ENCODE measurements around the gene ZDHHC20. TPM values are rescaled to one million over a fixed set of nuclear protein-coding genes. Genes with fewer than 3 reads are reported as not detected.

Gene ZDHHC20
- total RNA-seq, 2 donors from 2014 or later, result 46.0 to 54.9 TPM

- DNase-seq (ENCODE audit: low spot score), result no peak
- ATAC-seq, result no peak
- no peaks in the 10 kb centered on the region for H3K27me3 Mint-ChIP-seq
- no peaks in the 10 kb centered on the region for H3K9me3 Mint-ChIP-seq
- no peaks in the 10 kb centered on the region for H3K36me3 Mint-ChIP-seq
- H3K4me3 Mint-ChIP-seq, result no peak overlapping the region
- peaks cover 22 to 24% of the 10 kb centered on the region in 2 donors for H3K4me1 Mint-ChIP-seq (ENCODE audit: low read depth in 2 of 2)
- H3K27ac Mint-ChIP-seq, result no peak overlapping the region
These were observed 2.0 kb upstream of the ZDHHC20 start for GRCh38 chr13:21461131-21461530.

- H3K27me3 Mint-ChIP-seq, result no peaks in the 10 kb centered on the region
- peaks cover 32 to 34% of the 10 kb centered on the region in 2 donors for H3K4me1 Mint-ChIP-seq (ENCODE audit: low read depth in 2 of 2)
- ATAC-seq (no peak), DNase-seq (ENCODE audit: low spot score) (no peak)
- H3K4me3 Mint-ChIP-seq, result peak overlapping the region; percentile 86
- H3K27ac Mint-ChIP-seq, result peak overlapping the region; percentile 78 to 86
- H3K36me3 Mint-ChIP-seq, result no peaks in the 10 kb centered on the region
- H3K9me3 Mint-ChIP-seq, result no peaks in the 10 kb centered on the region
These were observed 671 bp downstream of the ZDHHC20 start for GRCh38 chr13:21458451-21458812.

GRCh38 chr13:21453387-21454081 is 5.6 kb downstream of the ZDHHC20 start:
- Mint-ChIP-seq H3K27me3 (no peaks in the 10 kb centered on the region), H3K4me1 (ENCODE audit: low read depth in 2 of 2) (peaks cover 45 to 51% of the 10 kb centered on the region in 2 donors), H3K4me3 (no peak overlapping the region), H3K27ac (peak overlapping the region in 1 of 2 donors; percentile 1), H3K36me3 (peaks cover 6% of the 10 kb centered on the region), H3K9me3 (no peaks in the 10 kb centered on the region)
- no peak for DNase-seq (ENCODE audit: low spot score)
- no peak for ATAC-seq

- Mint-ChIP-seq H3K27me3 (no peaks in the 10 kb centered on the region), H3K4me3 (no peak overlapping the region), H3K27ac (no peak overlapping the region), H3K9me3 (no peaks in the 10 kb centered on the region), H3K36me3 (peaks cover 6% of the 10 kb centered on the region), H3K4me1 (ENCODE audit: low read depth in 2 of 2) (peaks cover 34 to 42% of the 10 kb centered on the region in 2 donors)
- ATAC-seq, result no peak
- DNase-seq (ENCODE audit: low spot score), result no peak
These were observed 8.2 kb downstream of the ZDHHC20 start for GRCh38 chr13:21450936-21451335.

- DNase-seq (ENCODE audit: low spot score) (no peak), ATAC-seq (no peak)
- H3K27ac Mint-ChIP-seq, result no peak overlapping the region
- no peak overlapping the region for H3K4me3 Mint-ChIP-seq
- peaks cover 15 to 39% of the 10 kb centered on the region in 2 donors for H3K4me1 Mint-ChIP-seq (ENCODE audit: low read depth in 2 of 2)
- no peaks in the 10 kb centered on the region for H3K9me3 Mint-ChIP-seq
- H3K36me3 Mint-ChIP-seq, result no peaks in the 10 kb centered on the region
- H3K27me3 Mint-ChIP-seq, result no peaks in the 10 kb centered on the region
These were observed 12.4 kb downstream of the ZDHHC20 start for GRCh38 chr13:21446656-21447055.

GRCh38 chr13:21445759-21446158 is 13.3 kb downstream of the ZDHHC20 start:
- Mint-ChIP-seq H3K4me3 (no peak overlapping the region), H3K27ac (no peak overlapping the region), H3K27me3 (no peaks in the 10 kb centered on the region), H3K4me1 (ENCODE audit: low read depth in 2 of 2) (peaks cover 18 to 40% of the 10 kb centered on the region in 2 donors), H3K36me3 (no peaks in the 10 kb centered on the region), H3K9me3 (no peaks in the 10 kb centered on the region)
- no peak for DNase-seq (ENCODE audit: low spot score)
- no peak for ATAC-seq

- ATAC-seq (no peak), DNase-seq (ENCODE audit: low spot score) (no peak)
- Mint-ChIP-seq H3K4me1 (ENCODE audit: low read depth in 2 of 2) (peaks cover 23 to 46% of the 10 kb centered on the region in 2 donors), H3K9me3 (no peaks in the 10 kb centered on the region), H3K4me3 (no peak overlapping the region), H3K27me3 (no peaks in the 10 kb centered on the region), H3K36me3 (no peaks in the 10 kb centered on the region), H3K27ac (no peak overlapping the region)
These were observed 15.9 kb downstream of the ZDHHC20 start for GRCh38 chr13:21443171-21443570.

GRCh38 chr13:21436582-21436981 is 22.5 kb downstream of the ZDHHC20 start:
- Mint-ChIP-seq H3K36me3 (no peaks in the 10 kb centered on the region), H3K27ac (peak overlapping the region; percentile 53 to 79), H3K4me3 (peak overlapping the region; percentile 42), H3K4me1 (ENCODE audit: low read depth in 2 of 2) (peaks cover 36 to 46% of the 10 kb centered on the region in 2 donors), H3K27me3 (no peaks in the 10 kb centered on the region), H3K9me3 (peaks cover 3% of the 10 kb centered on the region)
- ATAC-seq (no peak), DNase-seq (ENCODE audit: low spot score) (no peak)

- Mint-ChIP-seq H3K36me3 (peaks cover 3% of the 10 kb centered on the region), H3K4me3 (peak overlapping the region; percentile 42), H3K9me3 (peaks cover 3% of the 10 kb centered on the region), H3K27ac (peak overlapping the region; percentile 53 to 79), H3K4me1 (ENCODE audit: low read depth in 2 of 2) (peaks cover 36 to 49% of the 10 kb centered on the region in 2 donors), H3K27me3 (no peaks in the 10 kb centered on the region)
- peak; percentile 80 for DNase-seq (ENCODE audit: low spot score)
- peak; percentile 97 to 98 for ATAC-seq
These were observed 23.4 kb downstream of the ZDHHC20 start for GRCh38 chr13:21435687-21436151.

- peak overlapping the region; percentile 42 for H3K4me3 Mint-ChIP-seq
- no peaks in the 10 kb centered on the region for H3K27me3 Mint-ChIP-seq
- peaks cover 35 to 49% of the 10 kb centered on the region in 2 donors for H3K4me1 Mint-ChIP-seq (ENCODE audit: low read depth in 2 of 2)
- DNase-seq (ENCODE audit: low spot score) (no peak), ATAC-seq (no peak)
- peaks cover 3% of the 10 kb centered on the region for H3K9me3 Mint-ChIP-seq
- H3K27ac Mint-ChIP-seq, result peak overlapping the region; percentile 53 to 79
- peaks cover 7% of the 10 kb centered on the region for H3K36me3 Mint-ChIP-seq
These were observed 23.9 kb downstream of the ZDHHC20 start for GRCh38 chr13:21435231-21435630.

GRCh38 chr13:21434588-21434987 is 24.5 kb downstream of the ZDHHC20 start:
- ATAC-seq (no peak), DNase-seq (ENCODE audit: low spot score) (no peak)
- H3K4me1 Mint-ChIP-seq (ENCODE audit: low read depth in 2 of 2), result peaks cover 35 to 53% of the 10 kb centered on the region in 2 donors
- peaks cover 14% of the 10 kb centered on the region for H3K36me3 Mint-ChIP-seq
- no peak overlapping the region for H3K27ac Mint-ChIP-seq
- H3K27me3 Mint-ChIP-seq, result no peaks in the 10 kb centered on the region
- H3K9me3 Mint-ChIP-seq, result peaks cover 7% of the 10 kb centered on the region
- no peak overlapping the region for H3K4me3 Mint-ChIP-seq

- no peak overlapping the region for H3K27ac Mint-ChIP-seq
- H3K9me3 Mint-ChIP-seq, result peaks cover 9% of the 10 kb centered on the region
- DNase-seq (ENCODE audit: low spot score) (no peak), ATAC-seq (no peak)
- no peaks in the 10 kb centered on the region for H3K27me3 Mint-ChIP-seq
- H3K4me1 Mint-ChIP-seq (ENCODE audit: low read depth in 2 of 2), result peaks cover 28 to 38% of the 10 kb centered on the region in 2 donors
- peaks cover 22% of the 10 kb centered on the region for H3K36me3 Mint-ChIP-seq
- H3K4me3 Mint-ChIP-seq, result no peak overlapping the region
These were observed 29.9 kb downstream of the ZDHHC20 start for GRCh38 chr13:21429211-21429610.

- Mint-ChIP-seq H3K9me3 (peaks cover 9% of the 10 kb centered on the region), H3K4me3 (no peak overlapping the region), H3K4me1 (ENCODE audit: low read depth in 2 of 2) (peaks cover 34 to 41% of the 10 kb centered on the region in 2 donors), H3K27me3 (no peaks in the 10 kb centered on the region), H3K36me3 (peaks cover 22% of the 10 kb centered on the region), H3K27ac (no peak overlapping the region)
- ATAC-seq (no peak), DNase-seq (ENCODE audit: low spot score) (no peak)
These were observed 31.4 kb downstream of the ZDHHC20 start for GRCh38 chr13:21427741-21428140.

GRCh38 chr13:21426238-21426637 is 32.9 kb downstream of the ZDHHC20 start:
- Mint-ChIP-seq H3K27ac (no peak overlapping the region), H3K36me3 (peaks cover 22% of the 10 kb centered on the region), H3K27me3 (no peaks in the 10 kb centered on the region), H3K4me3 (no peak overlapping the region), H3K4me1 (ENCODE audit: low read depth in 2 of 2) (peaks cover 37 to 40% of the 10 kb centered on the region in 2 donors), H3K9me3 (peaks cover 9% of the 10 kb centered on the region)
- ATAC-seq (no peak), DNase-seq (ENCODE audit: low spot score) (no peak)

All from natural killer cell treated with Interleukin-12 subunit alpha and Interleukin-12 subunit beta and Interleukin-15 and Interleukin-18, amount 100 ng/mL, for 72 hours (primary cell).